H1 (cell line): ENCODE data around the gene LHPP. TPM values are rescaled to one million over a fixed set of nuclear protein-coding genes. Genes with fewer than 3 reads are reported as not detected.

Experiments
- CREB1 ChIP-seq: IDR thresholded peaks from 2 replicates; pipeline ENCODE4 v1.6.1; 2012; ENCODE audit warnings: inconsistent platforms
- JUN ChIP-seq: IDR thresholded peaks from 2 replicates; pipeline ENCODE4 v1.6.1; 2011; ENCODE audit warnings: low read depth, mild to moderate bottlenecking, improper control_type of control experiment, low read length
- MAFK ChIP-seq: IDR thresholded peaks from 2 replicates; pipeline ENCODE4 v1.6.1; 2012; ENCODE audit warnings: low read depth, mild to moderate bottlenecking, improper control_type of control experiment, low read length
- NANOG ChIP-seq: IDR thresholded peaks from 2 replicates; pipeline ENCODE4 v1.6.1; 2011; ENCODE audit warnings: low read length, low read depth, mild to moderate bottlenecking, inconsistent platforms; ENCODE audit not compliant: insufficient read depth, poor library complexity, severe bottlenecking
- RAD21 ChIP-seq, 2 experiments: IDR thresholded peaks in 1 of 2; conservative IDR thresholded peaks in 1 of 2; 2 replicates each; pipeline ENCODE4 v1.6.1; 2011; ENCODE audit warnings: low read depth in 2 of 2, low read length in 2 of 2, improper control_type of control experiment in 1 of 2, inconsistent platforms in 1 of 2, mild to moderate bottlenecking in 1 of 2, moderate library complexity in 1 of 2
- RXRA ChIP-seq: IDR thresholded peaks from 2 replicates; pipeline ENCODE4 v1.6.1; 2011; ENCODE audit warnings: low read depth, mild to moderate bottlenecking, low read length, moderate library complexity; ENCODE audit not compliant: insufficient read depth
- SP1 ChIP-seq: IDR thresholded peaks from 2 replicates; pipeline ENCODE4 v1.6.1; 2011; ENCODE audit warnings: low read depth, low read length
- TAF1 ChIP-seq: IDR thresholded peaks from 2 replicates; pipeline ENCODE4 v1.6.1; 2011; ENCODE audit warnings: mild to moderate bottlenecking, low read depth, low read length
- polyA plus RNA-seq, 7 experiments: library from polyadenylated mRNA; depleted of rRNA in 3 of 7; stranded (reverse) in 5 of 7; unstranded in 2 of 7; fragments of >200 nt in 5 of 7; fragments of 200-250 nt in 2 of 7; gene quantifications; 1 replicate in 5 of 7; 2 replicates in 1 of 7; 4 replicates in 1 of 7; pipeline versions ENCODE4 v1.2.1 to v1.2.3, GENCODE V29; 2011 to 2013; ENCODE audit warnings: missing spikeins in 2 of 7, mixed read lengths in 2 of 7
- total RNA-seq: library from RNA; stranded (reverse); fragmentation: NEBNext Ultra II Directional; extraction: Animal tissue kit (Norgen Biotek cat#: 25700); gene quantifications from 2 replicates; pipeline ENCODE4 v1.2.1, GENCODE V29; 2021

The LHPP gene
- total and polyA plus RNA-seq, 2 of the 8 experiments (the other 6 are each of a cell fraction or from before 2014, with no cell fraction given) = 26.0 to 45.0 TPM

GRCh38 chr10:124643330-124644009, 181.8 kb downstream of the LHPP start (continued):
- TF ChIP-seq TAF1 (no peak), NANOG (no peak), CREB1 (no peak), MAFK (no peak), RAD21 (IDR thresholded peaks at IDR 0.05 in 1 of 2, conservative IDR thresholded peaks at IDR 0.05 in 1 of 2; ENCODE audit: low read depth in 2 of 2, low read length in 2 of 2) (no peak), RXRA (no peak), SP1 (no peak), JUN (no peak)
